ENCODE results near the gene ZCCHC4.

DNA sequence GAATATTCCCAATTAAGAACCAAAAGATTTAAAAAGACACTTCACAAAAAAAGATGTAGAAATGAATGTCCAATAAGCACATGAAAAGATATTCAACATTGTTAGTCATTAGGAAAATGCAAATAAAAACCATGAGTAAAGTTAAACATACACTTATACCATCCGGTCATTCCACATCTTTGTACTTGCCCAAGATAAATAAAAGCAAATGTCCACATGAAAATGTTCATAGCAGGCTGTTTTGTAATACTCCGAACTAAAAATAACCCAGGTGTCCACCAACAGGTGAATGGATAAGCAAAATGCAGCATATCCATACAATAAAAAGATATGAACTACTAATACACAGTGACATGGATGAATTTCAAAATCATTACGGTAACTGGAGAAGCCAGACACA, 28.6 kb upstream of the ZCCHC4 start:
- TF ChIP-seq, protein P1, sequence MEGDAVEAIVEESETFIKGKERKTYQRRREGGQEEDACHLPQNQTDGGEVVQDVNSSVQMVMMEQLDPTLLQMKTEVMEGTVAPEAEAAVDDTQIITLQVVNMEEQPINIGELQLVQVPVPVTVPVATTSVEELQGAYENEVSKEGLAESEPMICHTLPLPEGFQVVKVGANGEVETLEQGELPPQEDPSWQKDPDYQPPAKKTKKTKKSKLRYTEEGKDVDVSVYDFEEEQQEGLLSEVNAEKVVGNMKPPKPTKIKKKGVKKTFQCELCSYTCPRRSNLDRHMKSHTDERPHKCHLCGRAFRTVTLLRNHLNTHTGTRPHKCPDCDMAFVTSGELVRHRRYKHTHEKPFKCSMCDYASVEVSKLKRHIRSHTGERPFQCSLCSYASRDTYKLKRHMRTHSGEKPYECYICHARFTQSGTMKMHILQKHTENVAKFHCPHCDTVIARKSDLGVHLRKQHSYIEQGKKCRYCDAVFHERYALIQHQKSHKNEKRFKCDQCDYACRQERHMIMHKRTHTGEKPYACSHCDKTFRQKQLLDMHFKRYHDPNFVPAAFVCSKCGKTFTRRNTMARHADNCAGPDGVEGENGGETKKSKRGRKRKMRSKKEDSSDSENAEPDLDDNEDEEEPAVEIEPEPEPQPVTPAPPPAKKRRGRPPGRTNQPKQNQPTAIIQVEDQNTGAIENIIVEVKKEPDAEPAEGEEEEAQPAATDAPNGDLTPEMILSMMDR (IDR thresholded peaks at IDR 0.05) = no peak
- no peak for TF ChIP-seq POLR2A (IDR thresholded peaks at IDR 0.05)
